Measurements from ENCODE around the gene NCAM1.

DNA sequence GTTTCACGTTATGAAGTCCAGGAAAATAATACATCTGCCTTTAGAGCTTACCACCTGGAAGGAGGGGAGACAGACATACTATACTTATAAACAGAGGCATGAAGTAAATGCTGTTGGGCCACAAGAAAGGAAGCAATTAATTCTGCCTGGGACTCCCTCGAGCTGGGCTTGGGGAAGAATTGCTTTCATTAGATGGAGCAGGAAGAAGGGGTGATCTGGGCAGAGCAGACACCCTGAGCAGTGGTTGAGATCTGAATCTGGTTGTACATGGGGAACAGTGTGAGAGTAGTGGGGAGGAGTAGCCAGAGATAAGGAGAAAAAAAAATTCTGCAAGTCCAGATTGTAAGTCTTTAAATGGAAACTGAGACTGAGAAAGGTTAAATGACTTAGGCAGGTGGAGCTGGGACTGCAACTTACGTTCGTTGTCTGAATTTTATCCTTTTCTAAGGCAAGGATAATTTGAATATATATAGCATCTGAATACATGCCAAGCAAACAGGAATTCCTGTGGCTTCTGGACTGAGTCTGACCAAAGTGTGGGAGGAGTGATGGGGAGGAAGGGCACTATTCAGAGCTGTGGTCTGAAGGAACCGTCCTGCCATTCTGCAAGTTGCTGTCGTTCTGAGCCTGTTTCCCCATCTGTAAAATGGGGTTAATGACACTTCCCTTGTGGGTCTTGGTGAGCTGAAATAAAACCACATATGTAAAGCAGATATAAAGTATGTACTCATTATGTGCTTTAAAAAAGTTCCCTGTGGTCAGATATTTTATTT, 7.9 kb downstream of the NCAM1 start:
- TF ChIP-seq, protein P1, sequence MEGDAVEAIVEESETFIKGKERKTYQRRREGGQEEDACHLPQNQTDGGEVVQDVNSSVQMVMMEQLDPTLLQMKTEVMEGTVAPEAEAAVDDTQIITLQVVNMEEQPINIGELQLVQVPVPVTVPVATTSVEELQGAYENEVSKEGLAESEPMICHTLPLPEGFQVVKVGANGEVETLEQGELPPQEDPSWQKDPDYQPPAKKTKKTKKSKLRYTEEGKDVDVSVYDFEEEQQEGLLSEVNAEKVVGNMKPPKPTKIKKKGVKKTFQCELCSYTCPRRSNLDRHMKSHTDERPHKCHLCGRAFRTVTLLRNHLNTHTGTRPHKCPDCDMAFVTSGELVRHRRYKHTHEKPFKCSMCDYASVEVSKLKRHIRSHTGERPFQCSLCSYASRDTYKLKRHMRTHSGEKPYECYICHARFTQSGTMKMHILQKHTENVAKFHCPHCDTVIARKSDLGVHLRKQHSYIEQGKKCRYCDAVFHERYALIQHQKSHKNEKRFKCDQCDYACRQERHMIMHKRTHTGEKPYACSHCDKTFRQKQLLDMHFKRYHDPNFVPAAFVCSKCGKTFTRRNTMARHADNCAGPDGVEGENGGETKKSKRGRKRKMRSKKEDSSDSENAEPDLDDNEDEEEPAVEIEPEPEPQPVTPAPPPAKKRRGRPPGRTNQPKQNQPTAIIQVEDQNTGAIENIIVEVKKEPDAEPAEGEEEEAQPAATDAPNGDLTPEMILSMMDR (conservative IDR thresholded peaks at IDR 0.05 in 1 of 2, IDR thresholded peaks at IDR 0.05 in 1 of 2; ENCODE audit: low read depth in 1 of 2, low read length in 2 of 2): no peak
- TF ChIP-seq EZH2 (IDR thresholded peaks at IDR 0.05; ENCODE audit: low read length, missing control alignments): no peak

Data from fibroblast of lung (primary cell).